Neuronal stem cell (in vitro differentiated cells): ENCODE data around the gene FILIP1L.

Source experiments
- DNase-seq: peaks from one replicate; pipeline ENCODE4 v3.0.0-alpha.2; 2013; ENCODE audit warnings: low spot score
- H2AFZ ChIP-seq: one replicate; pipeline ENCODE4 v1.6.1; 2013; ENCODE audit warnings: mild to moderate bottlenecking, low read length, inconsistent platforms
- H2AK5ac ChIP-seq: 2 replicates; pipeline ENCODE4 v1.6.1; 2013; ENCODE audit warnings: low read depth, mild to moderate bottlenecking, inconsistent platforms, low read length, moderate library complexity, mixed read lengths
- H2BK120ac ChIP-seq: 2 replicates; pipeline ENCODE4 v1.6.1; 2013; ENCODE audit warnings: low read depth, mild to moderate bottlenecking, inconsistent platforms, low read length, moderate library complexity, mixed read lengths
- H2BK12ac ChIP-seq: one replicate; pipeline ENCODE4 v1.6.1; 2013; ENCODE audit warnings: low read length, inconsistent platforms
- H2BK15ac ChIP-seq: 2 replicates; pipeline ENCODE4 v1.6.1; 2013; ENCODE audit warnings: mild to moderate bottlenecking, low read length, inconsistent platforms, mixed read lengths
- H2BK5ac ChIP-seq: one replicate; pipeline ENCODE4 v1.6.1; 2013; ENCODE audit warnings: inconsistent platforms, mild to moderate bottlenecking, low read length, moderate library complexity
- H3K14ac ChIP-seq: one replicate; pipeline ENCODE4 v1.6.1; 2013; ENCODE audit warnings: low read length, inconsistent platforms
- H3K18ac ChIP-seq: 2 replicates; pipeline ENCODE4 v1.6.1; 2013; ENCODE audit warnings: low read length, inconsistent platforms
- H3K23ac ChIP-seq: 2 replicates; pipeline ENCODE4 v1.6.1; 2013; ENCODE audit warnings: low read depth, mild to moderate bottlenecking, mixed read lengths, low read length, inconsistent platforms; ENCODE audit not compliant: poor library complexity
- H3K27ac ChIP-seq: replicated peaks from 3 replicates; pipeline ENCODE4 v1.5.1; 2013; ENCODE audit warnings: low read length, inconsistent platforms
- H3K27me3 ChIP-seq, 3 experiments: 2 replicates each; pipeline ENCODE4 v1.6.1; 2013; ENCODE audit warnings: low read length in 3 of 3, mild to moderate bottlenecking in 2 of 3, inconsistent platforms in 1 of 3, low read depth in 1 of 3, mixed read lengths in 1 of 3, moderate library complexity in 1 of 3; ENCODE audit not compliant: control insufficient read depth in 3 of 3, insufficient read depth in 3 of 3
- H3K36me3 ChIP-seq, 2 donors: replicated peaks in 1 of 2; 2 replicates each; pipeline ENCODE4 v1.6.1; 2013; ENCODE audit warnings: low read length in 2 of 2; ENCODE audit not compliant: control insufficient read depth in 2 of 2, insufficient read depth in 2 of 2
- H3K4ac ChIP-seq: 2 replicates; pipeline ENCODE4 v1.6.1; 2013; ENCODE audit warnings: inconsistent platforms, mild to moderate bottlenecking, low read length, moderate library complexity
- H3K4me1 ChIP-seq, 2 donors: 1 replicate in 1 of 2; 2 replicates in 1 of 2; pipeline ENCODE4 v1.6.1; 2013; ENCODE audit warnings: low read length in 2 of 2, low read depth in 1 of 2; ENCODE audit not compliant: control insufficient read depth in 2 of 2, insufficient read depth in 1 of 2
- H3K4me2 ChIP-seq: one replicate; pipeline ENCODE4 v1.6.1; 2013; ENCODE audit warnings: mild to moderate bottlenecking, low read length, inconsistent platforms; ENCODE audit not compliant: insufficient read depth, poor library complexity, severe bottlenecking
- H3K4me3 ChIP-seq, 2 donors: 2 replicates each; pipeline ENCODE4 v1.5.1; 2013; ENCODE audit warnings: low read length in 2 of 2, mild to moderate bottlenecking in 2 of 2, inconsistent platforms in 1 of 2, moderate library complexity in 1 of 2
- H3K79me1 ChIP-seq: one replicate; pipeline ENCODE4 v1.6.1; 2013; ENCODE audit warnings: low read depth, mild to moderate bottlenecking, inconsistent platforms, low read length, moderate library complexity
- H3K9ac ChIP-seq: one replicate; pipeline ENCODE4 v1.6.1; 2013; ENCODE audit warnings: mild to moderate bottlenecking, low read depth, low read length, inconsistent platforms; ENCODE audit not compliant: poor library complexity
- H3K9me3 ChIP-seq, 2 donors: replicated peaks in 1 of 2; 2 replicates each; pipeline versions ENCODE3 to v1.6.1; 2013; ENCODE audit warnings: low read length in 2 of 2, mild to moderate bottlenecking in 2 of 2, inconsistent platforms in 1 of 2, low read depth in 1 of 2, mixed read lengths in 1 of 2, moderate library complexity in 1 of 2; ENCODE audit not compliant: control insufficient read depth in 2 of 2, insufficient read depth in 1 of 2
- H4K8ac ChIP-seq: one replicate; pipeline ENCODE4 v1.6.1; 2013; ENCODE audit warnings: low read depth, mild to moderate bottlenecking, inconsistent platforms, low read length, moderate library complexity
- H4K91ac ChIP-seq: one replicate; pipeline ENCODE4 v1.6.1; 2013; ENCODE audit warnings: low read length, low read depth, mild to moderate bottlenecking, inconsistent platforms; ENCODE audit not compliant: poor library complexity
- WGBS, 2 donors: extraction: QIAGEN DNeasy Blood & Tissue Kit; methylation state at CpG; one replicate each; pipeline ENCODE4 v1.1.7; 2013; ENCODE audit warnings: missing lambda C conversion rate in 2 of 2, mixed read lengths in 1 of 2; ENCODE audit not compliant: insufficient read length in 2 of 2, insufficient replicate concordance in 1 of 2; ENCODE audit errors: extremely low coverage in 2 of 2; 5-methylcytosine and 5-hydroxymethylcytosine counted together

Gene FILIP1L

GRCh38 chr3:100104817-100105413 is 9.4 kb downstream of the FILIP1L start:
- H3K4me3 ChIP-seq = no peak overlapping the region
- H3K27ac ChIP-seq = no peak overlapping the region
- H3K9ac ChIP-seq = no peak overlapping the region
- no peak overlapping the region for H3K4me2 ChIP-seq
- H3K23ac ChIP-seq = no peak overlapping the region
- no peak overlapping the region for H4K8ac ChIP-seq
- no peak overlapping the region for H2BK15ac ChIP-seq
- H3K36me3 ChIP-seq = no peaks in the 10 kb centered on the region
- no peaks in the 10 kb centered on the region for H3K79me1 ChIP-seq
- no peak overlapping the region for H4K91ac ChIP-seq
- no peaks in the 10 kb centered on the region for H3K27me3 ChIP-seq
- no peak overlapping the region for H3K14ac ChIP-seq
- H3K4me1 ChIP-seq = peaks cover 0 to 5% of the 10 kb centered on the region in 2 donors
- no peak overlapping the region for H2AFZ ChIP-seq
- no peaks in the 10 kb centered on the region for H3K9me3 ChIP-seq
- DNase-seq = no peak
- H3K4ac ChIP-seq = no peak overlapping the region
- H2BK5ac ChIP-seq = no peak overlapping the region
- no peak overlapping the region for H3K18ac ChIP-seq
- no peak overlapping the region for H2BK12ac ChIP-seq
- H2AK5ac ChIP-seq = no peak overlapping the region
- no peak overlapping the region for H2BK120ac ChIP-seq

GRCh38 chr3:100104442-100104798 is 9.9 kb downstream of the FILIP1L start:
- Histone ChIP-seq H3K14ac (no peak overlapping the region), H3K9me3 (no peaks in the 10 kb centered on the region), H3K36me3 (no peaks in the 10 kb centered on the region), H4K91ac (no peak overlapping the region), H3K4me1 (peaks cover 0 to 5% of the 10 kb centered on the region in 2 donors), H2BK5ac (no peak overlapping the region), H3K18ac (no peak overlapping the region), H2AFZ (no peak overlapping the region), H3K79me1 (no peaks in the 10 kb centered on the region), H2BK15ac (no peak overlapping the region), H3K4me2 (no peak overlapping the region), H3K4ac (no peak overlapping the region), H4K8ac (no peak overlapping the region), H2AK5ac (no peak overlapping the region), H3K23ac (no peak overlapping the region), H3K27me3 (no peaks in the 10 kb centered on the region), H3K27ac (no peak overlapping the region), H3K4me3 (no peak overlapping the region), H2BK120ac (no peak overlapping the region), H2BK12ac (no peak overlapping the region), H3K9ac (no peak overlapping the region)
- WGBS, 2 donors = no CpG with 5 or more reads among the region's 2 CpGs
- no peak for DNase-seq

- H2BK12ac ChIP-seq = no peak overlapping the region
- no peak overlapping the region for H3K23ac ChIP-seq
- H3K18ac ChIP-seq = peak overlapping the region; percentile 33
- H3K4me3 ChIP-seq = no peak overlapping the region
- no CpG with 5 or more reads among the region's 4 CpGs for WGBS, 2 donors
- H2BK5ac ChIP-seq = no peak overlapping the region
- H3K9me3 ChIP-seq = no peaks in the 10 kb centered on the region
- H3K4me2 ChIP-seq = no peak overlapping the region
- no peak overlapping the region for H3K4ac ChIP-seq
- H4K8ac ChIP-seq = no peak overlapping the region
- H2AFZ ChIP-seq = no peak overlapping the region
- no peak overlapping the region for H3K14ac ChIP-seq
- H3K9ac ChIP-seq = no peak overlapping the region
- no peaks in the 10 kb centered on the region for H3K36me3 ChIP-seq
- H3K79me1 ChIP-seq = no peaks in the 10 kb centered on the region
- H2BK120ac ChIP-seq = no peak overlapping the region
- peaks cover 0 to 5% of the 10 kb centered on the region in 2 donors for H3K4me1 ChIP-seq
- H2AK5ac ChIP-seq = no peak overlapping the region
- H3K27me3 ChIP-seq = no peaks in the 10 kb centered on the region
- H2BK15ac ChIP-seq = no peak overlapping the region
- DNase-seq = no peak
- H4K91ac ChIP-seq = no peak overlapping the region
- no peak overlapping the region for H3K27ac ChIP-seq
Measured at GRCh38 chr3:100103558-100104441, 10.5 kb downstream of the FILIP1L start.

- DNase-seq = no peak
- Histone ChIP-seq H2BK120ac (no peak overlapping the region), H3K23ac (no peak overlapping the region), H2BK15ac (no peak overlapping the region), H3K4ac (no peak overlapping the region), H3K14ac (no peak overlapping the region), H4K91ac (no peak overlapping the region), H4K8ac (no peak overlapping the region), H3K27me3 (no peaks in the 10 kb centered on the region), H2BK5ac (no peak overlapping the region), H3K9ac (no peak overlapping the region), H3K4me3 (no peak overlapping the region), H3K18ac (no peak overlapping the region), H2AK5ac (no peak overlapping the region), H3K79me1 (no peaks in the 10 kb centered on the region), H2BK12ac (no peak overlapping the region), H3K36me3 (no peaks in the 10 kb centered on the region), H2AFZ (no peak overlapping the region), H3K9me3 (no peaks in the 10 kb centered on the region), H3K4me2 (no peak overlapping the region), H3K27ac (no peak overlapping the region), H3K4me1 (peaks cover 3 to 4% of the 10 kb centered on the region in 2 donors)
- no CpG with 5 or more reads among the region's 1 CpG for WGBS, 2 donors
Measured at GRCh38 chr3:100102757-100103156, 11.5 kb downstream of the FILIP1L start.
